Measurements from ENCODE around the gene CACNB4. TPM values are rescaled to one million over a fixed set of nuclear protein-coding genes. Genes with fewer than 3 reads are reported as not detected.

Gene CACNB4
- total RNA-seq, 2 experiments from 2014 or later, result 0.28 to 0.30 TPM

DNA sequence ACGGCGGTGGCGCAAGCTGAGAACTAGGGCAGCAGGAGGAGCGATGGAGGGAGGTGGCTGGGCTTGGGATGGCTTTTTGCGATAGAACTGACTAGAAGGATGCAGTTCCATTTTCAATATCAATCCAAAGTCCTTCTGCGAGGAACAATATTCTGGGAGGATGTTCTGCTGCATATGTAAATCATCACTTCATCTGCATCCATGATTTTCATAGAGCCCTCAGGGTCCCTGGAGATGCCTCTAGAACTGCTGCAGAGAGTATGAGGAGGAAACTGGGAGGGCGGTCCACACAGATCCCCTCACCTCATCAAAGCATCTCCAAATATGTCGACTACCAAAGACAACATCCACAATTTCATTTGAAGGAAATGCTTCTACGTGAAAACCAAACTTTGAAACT, 20.8 kb downstream of the CACNB4 start:
- POLR2A ChIA-PET, result no interaction called here
- H3K4me1 Mint-ChIP-seq, result no peaks in the 10 kb centered on the region
- no peak for DNase-seq
- CTCF ChIA-PET, result no interaction called here
- no peak overlapping the region for H3K4me3 Mint-ChIP-seq
- no peaks in the 10 kb centered on the region for H3K36me3 Mint-ChIP-seq (ENCODE audit: low read depth)
- no peaks in the 10 kb centered on the region for H3K9me3 Mint-ChIP-seq
- no peak overlapping the region for H3K27ac Mint-ChIP-seq
- no peaks in the 10 kb centered on the region for H3K27me3 Mint-ChIP-seq

GRCh38 chr2:152075461-152076050, 23.3 kb downstream of the CACNB4 start:
- no peak overlapping the region for H3K27ac Mint-ChIP-seq
- H3K4me1 Mint-ChIP-seq, result no peaks in the 10 kb centered on the region
- no peaks in the 10 kb centered on the region for H3K9me3 Mint-ChIP-seq
- no peak for DNase-seq
- no peaks in the 10 kb centered on the region for H3K36me3 Mint-ChIP-seq (ENCODE audit: low read depth)
- ChIA-PET POLR2A (no interaction called here), CTCF (interaction anchor here (0.7 kb wide), 2 partner anchors 45 to 575 kb away, joined by 3 read pairs; no protein-coding TSS in a partner anchor)
- H3K4me3 Mint-ChIP-seq, result no peak overlapping the region
- H3K27me3 Mint-ChIP-seq, result no peaks in the 10 kb centered on the region

DNA sequence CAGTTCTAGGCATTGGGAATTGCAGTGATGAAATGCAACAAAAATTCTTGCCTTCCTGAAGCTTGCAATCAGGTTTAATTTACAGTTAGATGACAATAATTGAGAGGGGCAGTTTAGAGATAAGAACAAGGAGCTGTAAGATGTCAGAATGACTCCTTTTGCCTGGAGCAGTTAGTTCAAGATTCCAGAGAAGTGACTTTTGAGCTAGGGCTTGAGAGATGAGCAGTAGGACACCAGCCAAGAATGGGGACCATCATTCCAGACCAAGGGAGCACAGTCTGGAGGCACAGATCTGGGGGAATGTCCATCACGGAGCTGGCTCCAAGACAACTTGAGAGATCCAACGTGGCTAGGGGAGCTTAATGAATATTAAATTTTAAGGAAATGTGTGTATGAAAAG, 26.8 kb downstream of the CACNB4 start:
- no peaks in the 10 kb centered on the region for H3K36me3 Mint-ChIP-seq (ENCODE audit: low read depth)
- no peak overlapping the region for H3K4me3 Mint-ChIP-seq
- H3K9me3 Mint-ChIP-seq, result no peaks in the 10 kb centered on the region
- H3K27me3 Mint-ChIP-seq, result no peaks in the 10 kb centered on the region
- no peak overlapping the region for H3K27ac Mint-ChIP-seq
- ChIA-PET POLR2A (no interaction called here), CTCF (no interaction called here)
- no peak for DNase-seq
- H3K4me1 Mint-ChIP-seq, result no peaks in the 10 kb centered on the region

DNA sequence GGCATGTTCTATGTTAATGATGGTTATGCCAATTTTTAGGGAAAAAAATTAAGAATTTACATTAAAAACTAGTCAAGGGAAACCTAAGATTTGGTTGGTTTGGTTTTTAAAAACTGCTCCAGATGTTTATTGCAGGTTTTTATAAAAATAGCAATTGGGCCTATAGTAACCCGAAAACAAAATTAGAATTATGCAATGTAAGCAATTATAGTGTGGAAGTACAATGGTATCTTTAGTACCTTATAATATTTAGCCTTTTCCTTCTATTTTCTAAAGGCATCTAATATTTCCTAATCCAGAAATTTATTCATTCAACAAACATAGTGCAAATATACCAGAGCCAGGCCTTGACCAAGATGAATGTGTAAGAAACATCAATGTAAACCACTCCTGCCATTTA, 27.3 kb downstream of the CACNB4 start:
- CTCF ChIA-PET, result no interaction called here
- no peaks in the 10 kb centered on the region for H3K27me3 Mint-ChIP-seq

GRCh38 chr2:152071092-152071491, 27.8 kb downstream of the CACNB4 start:
- no peak for DNase-seq

More for the DNA sequence above, 27.3 kb downstream of the CACNB4 start:
- no peak for DNase-seq
- POLR2A ChIA-PET, result no interaction called here
- Mint-ChIP-seq H3K9me3 (no peaks in the 10 kb centered on the region), H3K36me3 (ENCODE audit: low read depth) (no peaks in the 10 kb centered on the region), H3K27ac (no peak overlapping the region), H3K4me3 (no peak overlapping the region), H3K4me1 (no peaks in the 10 kb centered on the region)

DNA sequence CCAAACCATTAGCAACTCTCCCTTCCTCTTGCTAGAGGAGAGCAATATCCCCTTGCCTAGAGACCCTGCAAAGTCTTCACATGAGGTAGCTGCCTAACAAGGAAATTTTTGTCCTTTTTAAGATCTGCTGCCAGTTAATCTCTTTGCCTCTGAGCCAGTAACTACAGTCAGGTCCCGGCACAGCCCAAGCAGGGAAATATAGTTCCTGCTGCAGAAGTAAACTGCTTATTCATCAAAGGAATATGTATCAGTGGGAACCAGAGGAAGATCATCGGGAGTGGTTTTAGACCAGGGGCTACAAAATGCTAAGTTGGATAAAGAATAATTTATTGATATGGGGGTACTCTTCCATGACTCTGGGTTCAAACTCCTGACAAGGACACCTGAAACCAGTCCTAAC, 30.6 kb downstream of the CACNB4 start:
- Mint-ChIP-seq H3K4me1 (no peaks in the 10 kb centered on the region), H3K9me3 (no peaks in the 10 kb centered on the region), H3K4me3 (no peak overlapping the region), H3K27ac (no peak overlapping the region), H3K27me3 (peaks cover 9% of the 10 kb centered on the region), H3K36me3 (ENCODE audit: low read depth) (no peaks in the 10 kb centered on the region)
- no peak for DNase-seq
- ChIA-PET POLR2A (no interaction called here), CTCF (interaction anchor here (0.6 kb wide), 1 partner anchor 70 kb away, joined by 4 read pairs; no protein-coding TSS in a partner anchor)

More at GRCh38 chr2:152071092-152071491, 27.8 kb downstream of the CACNB4 start:
- CTCF ChIA-PET, result no interaction called here
- POLR2A ChIA-PET, result no interaction called here
- Mint-ChIP-seq H3K9me3 (no peaks in the 10 kb centered on the region), H3K27ac (no peak overlapping the region), H3K36me3 (ENCODE audit: low read depth) (no peaks in the 10 kb centered on the region), H3K4me3 (no peak overlapping the region), H3K27me3 (peaks cover under 1% of the 10 kb centered on the region), H3K4me1 (no peaks in the 10 kb centered on the region)

DNA sequence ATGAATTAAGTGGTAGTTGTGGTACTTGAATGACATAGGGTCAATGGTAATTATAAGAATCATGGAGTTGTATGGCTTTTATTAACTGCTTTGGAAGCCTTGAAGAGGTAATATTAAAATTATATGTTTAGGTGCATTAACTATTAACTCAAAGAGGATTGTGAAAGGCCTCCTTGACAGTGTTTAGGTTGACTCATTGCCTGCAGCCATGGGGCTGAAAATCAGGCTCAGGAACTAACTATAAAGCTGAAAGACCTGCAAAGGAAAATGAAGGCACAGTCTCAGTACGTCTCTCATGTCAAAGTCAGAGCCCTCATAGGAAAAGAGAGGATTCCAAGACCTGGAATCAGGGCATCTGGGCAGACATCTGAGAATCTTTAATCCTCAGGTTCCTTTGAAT, 31.0 kb downstream of the CACNB4 start:
- Mint-ChIP-seq H3K36me3 (ENCODE audit: low read depth) (no peaks in the 10 kb centered on the region), H3K4me1 (no peaks in the 10 kb centered on the region), H3K27me3 (peaks cover 9% of the 10 kb centered on the region), H3K4me3 (no peak overlapping the region), H3K27ac (no peak overlapping the region), H3K9me3 (no peaks in the 10 kb centered on the region)
- CTCF ChIA-PET, result interaction anchor here (0.6 kb wide), 1 partner anchor 70 kb away, joined by 4 read pairs; no protein-coding TSS in a partner anchor
- DNase-seq, result no peak
- POLR2A ChIA-PET, result no interaction called here

DNA sequence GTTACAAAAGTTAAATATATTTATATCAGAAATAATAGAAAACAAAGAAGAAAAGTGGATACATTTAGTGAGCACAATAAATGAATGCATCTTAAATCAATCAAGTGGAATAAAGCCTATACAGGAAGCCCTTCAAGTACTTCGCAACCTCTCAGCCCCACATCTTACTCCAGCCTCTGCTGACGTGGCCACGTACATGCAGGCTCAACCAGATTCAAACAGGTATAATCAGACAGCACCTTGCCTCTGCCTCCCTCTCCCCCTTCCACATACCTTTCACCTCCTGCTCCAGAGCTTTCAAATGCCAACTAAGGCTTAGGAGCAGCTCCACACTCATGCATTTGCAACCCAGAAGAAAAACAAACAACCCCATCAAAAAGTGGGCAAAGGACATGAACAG, 32.9 kb downstream of the CACNB4 start:
- H3K27me3 Mint-ChIP-seq, result peaks cover 15% of the 10 kb centered on the region
- CTCF ChIA-PET, result no interaction called here
- POLR2A ChIA-PET, result no interaction called here

GRCh38 chr2:152064001-152064400, 34.8 kb downstream of the CACNB4 start:
- Mint-ChIP-seq H3K27ac (no peak overlapping the region), H3K4me3 (no peak overlapping the region), H3K36me3 (ENCODE audit: low read depth) (no peaks in the 10 kb centered on the region), H3K4me1 (no peaks in the 10 kb centered on the region), H3K27me3 (peaks cover 15% of the 10 kb centered on the region), H3K9me3 (no peaks in the 10 kb centered on the region)
- ChIA-PET POLR2A (no interaction called here), CTCF (no interaction called here)
- no peak for DNase-seq

More for the DNA sequence above, 32.9 kb downstream of the CACNB4 start:
- no peak for DNase-seq
- Mint-ChIP-seq H3K27ac (no peak overlapping the region), H3K4me1 (no peaks in the 10 kb centered on the region), H3K4me3 (no peak overlapping the region), H3K9me3 (no peaks in the 10 kb centered on the region), H3K36me3 (ENCODE audit: low read depth) (no peaks in the 10 kb centered on the region)

DNA sequence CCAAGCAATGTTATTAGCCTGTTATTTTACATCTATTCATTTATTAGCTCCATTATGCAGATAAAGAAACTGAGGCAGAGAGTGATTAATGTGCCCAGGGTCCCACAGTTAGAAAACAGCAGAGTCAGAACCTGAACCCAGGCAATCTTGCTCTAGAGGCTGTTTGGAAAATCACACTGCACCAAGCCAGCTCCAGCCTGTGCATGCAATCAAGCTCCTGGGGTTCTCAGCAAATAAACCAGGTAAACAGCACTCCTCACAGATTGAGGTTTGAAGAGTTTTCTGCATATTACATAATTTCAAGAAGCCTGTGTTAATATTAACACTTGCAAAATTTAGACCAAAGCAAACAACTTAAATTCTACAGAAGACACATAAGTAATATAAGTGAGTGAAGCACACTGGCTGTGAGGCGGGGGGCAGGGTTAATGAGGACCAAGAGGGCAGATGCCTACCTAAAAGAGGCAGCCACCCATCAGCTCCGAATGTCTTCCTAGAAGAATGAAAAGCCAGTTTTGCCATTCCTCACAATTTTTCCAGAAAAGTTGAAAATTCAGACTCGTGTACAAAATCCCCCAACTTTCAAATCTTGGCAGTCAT, 35.4 kb downstream of the CACNB4 start:
- no peak for DNase-seq
- Mint-ChIP-seq H3K27ac (no peak overlapping the region), H3K4me3 (no peak overlapping the region), H3K36me3 (ENCODE audit: low read depth) (no peaks in the 10 kb centered on the region), H3K27me3 (peaks cover 15% of the 10 kb centered on the region), H3K9me3 (no peaks in the 10 kb centered on the region), H3K4me1 (no peaks in the 10 kb centered on the region)
- POLR2A ChIA-PET, result no interaction called here
- CTCF ChIA-PET, result no interaction called here

- ChIA-PET POLR2A (no interaction called here), CTCF (no interaction called here)
- Mint-ChIP-seq H3K4me3 (no peak overlapping the region), H3K36me3 (ENCODE audit: low read depth) (no peaks in the 10 kb centered on the region), H3K27me3 (peaks cover 15% of the 10 kb centered on the region), H3K4me1 (no peaks in the 10 kb centered on the region), H3K9me3 (no peaks in the 10 kb centered on the region), H3K27ac (no peak overlapping the region)
- no peak for DNase-seq
Measured at GRCh38 chr2:152062125-152063091, 36.4 kb downstream of the CACNB4 start.

- Mint-ChIP-seq H3K4me1 (no peaks in the 10 kb centered on the region), H3K9me3 (no peaks in the 10 kb centered on the region), H3K4me3 (no peak overlapping the region), H3K36me3 (ENCODE audit: low read depth) (no peaks in the 10 kb centered on the region), H3K27ac (no peak overlapping the region), H3K27me3 (peaks cover 15% of the 10 kb centered on the region)
- POLR2A ChIA-PET, result no interaction called here
- no peak for DNase-seq
- CTCF ChIA-PET, result no interaction called here
Measured at GRCh38 chr2:152061383-152061782, 37.5 kb downstream of the CACNB4 start.

DNA sequence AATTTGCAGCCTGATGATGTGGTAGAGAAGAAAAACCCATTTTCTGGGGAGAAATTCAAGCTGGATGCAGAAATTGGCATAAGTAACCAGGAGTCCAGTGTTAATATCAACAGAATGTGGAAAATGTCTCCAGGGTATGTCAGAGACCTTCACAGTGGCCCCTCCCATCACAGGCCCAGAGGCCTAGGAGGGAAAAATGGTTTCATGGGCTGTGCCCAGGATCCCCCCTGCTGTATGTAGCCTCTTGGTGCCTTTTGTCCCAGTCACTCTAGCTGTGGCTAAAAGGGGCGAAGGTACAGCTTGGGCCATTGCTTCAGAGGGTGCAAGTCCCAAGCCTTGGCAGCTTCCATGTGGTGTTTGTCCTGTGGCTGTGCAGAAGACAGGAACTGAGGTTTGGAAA, 40.2 kb downstream of the CACNB4 start:
- H3K27me3 Mint-ChIP-seq, result peaks cover 10% of the 10 kb centered on the region

More for the DNA sequence above, 40.2 kb downstream of the CACNB4 start:
- H3K9me3 Mint-ChIP-seq, result no peaks in the 10 kb centered on the region
- DNase-seq, result no peak
- ChIA-PET POLR2A (no interaction called here), CTCF (interaction anchor here (0.9 kb wide), 1 partner anchor 9 kb away, joined by 3 read pairs; no protein-coding TSS in a partner anchor)
- no peak overlapping the region for H3K4me3 Mint-ChIP-seq
- H3K27ac Mint-ChIP-seq, result no peak overlapping the region
- no peaks in the 10 kb centered on the region for H3K36me3 Mint-ChIP-seq (ENCODE audit: low read depth)
- no peaks in the 10 kb centered on the region for H3K4me1 Mint-ChIP-seq

Measured in activated CD4-positive, alpha-beta memory T cell treated with anti-CD3 and anti-CD28 coated beads, Interleukin-2, amount 10 ng/mL, durations not matched to agents 7 days and 5 days (primary cell).